ENCODE data around the gene PARD3.
"Not testable (repeated sequence)": the region's sequence is repeated elsewhere in the genome, so short reads cannot be mapped to it uniquely, and the experiment has no call there.

PARD3 gene

GRCh38 chr10:34757933-34758332 lies 57.2 kb downstream of the PARD3 start:
- H3F3A ChIP-seq (ENCODE audit: low read depth): 0 out of 2 replicates have a peak, but pooled peaks cover 5% of the 10 kb centered on the region
- TF ChIP-seq, protein P1, sequence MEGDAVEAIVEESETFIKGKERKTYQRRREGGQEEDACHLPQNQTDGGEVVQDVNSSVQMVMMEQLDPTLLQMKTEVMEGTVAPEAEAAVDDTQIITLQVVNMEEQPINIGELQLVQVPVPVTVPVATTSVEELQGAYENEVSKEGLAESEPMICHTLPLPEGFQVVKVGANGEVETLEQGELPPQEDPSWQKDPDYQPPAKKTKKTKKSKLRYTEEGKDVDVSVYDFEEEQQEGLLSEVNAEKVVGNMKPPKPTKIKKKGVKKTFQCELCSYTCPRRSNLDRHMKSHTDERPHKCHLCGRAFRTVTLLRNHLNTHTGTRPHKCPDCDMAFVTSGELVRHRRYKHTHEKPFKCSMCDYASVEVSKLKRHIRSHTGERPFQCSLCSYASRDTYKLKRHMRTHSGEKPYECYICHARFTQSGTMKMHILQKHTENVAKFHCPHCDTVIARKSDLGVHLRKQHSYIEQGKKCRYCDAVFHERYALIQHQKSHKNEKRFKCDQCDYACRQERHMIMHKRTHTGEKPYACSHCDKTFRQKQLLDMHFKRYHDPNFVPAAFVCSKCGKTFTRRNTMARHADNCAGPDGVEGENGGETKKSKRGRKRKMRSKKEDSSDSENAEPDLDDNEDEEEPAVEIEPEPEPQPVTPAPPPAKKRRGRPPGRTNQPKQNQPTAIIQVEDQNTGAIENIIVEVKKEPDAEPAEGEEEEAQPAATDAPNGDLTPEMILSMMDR (conservative IDR thresholded peaks at IDR 0.05; ENCODE audit: low read length): no peak
- no peak for TF ChIP-seq EZH2phosphoT487 (IDR thresholded peaks at IDR 0.05; ENCODE audit: borderline replicate concordance)
- no peaks in the 10 kb centered on the region for H3K9me3 ChIP-seq (ENCODE audit: insufficient read depth, low read depth, low read length)
- H3K4me3 ChIP-seq (ENCODE audit: low read length, poor library complexity, severe bottlenecking): no peak overlapping the region
- H3K36me3 ChIP-seq (ENCODE audit: insufficient read depth, low read length): no peaks in the 10 kb centered on the region
- peak overlapping the region; percentile 52 for H3K4me2 ChIP-seq (ENCODE audit: low read depth, low read length, poor library complexity, severe bottlenecking)
- H2AFZ ChIP-seq (ENCODE audit: low read length): no peak overlapping the region
- no peak overlapping the region for H3K9ac ChIP-seq (ENCODE audit: low read depth, low read length, poor library complexity, severe bottlenecking)
- H4K20me1 ChIP-seq (ENCODE audit: insufficient read depth, low read length, poor library complexity, severe bottlenecking): peaks cover 5% of the 10 kb centered on the region
- H3K4me1 ChIP-seq (ENCODE audit: insufficient read depth, low read length, poor library complexity, severe bottlenecking): peaks cover 32% of the 10 kb centered on the region
- H3K27me3 ChIP-seq (ENCODE audit: insufficient read depth, low read length, poor library complexity, severe bottlenecking): no peaks in the 10 kb centered on the region
- peaks cover 93% of the 10 kb centered on the region for H3K79me2 ChIP-seq (ENCODE audit: insufficient read depth, low read length)
- no peaks in the 10 kb centered on the region for H3K9me2 ChIP-seq (replicated peaks; ENCODE audit: low read depth, low read length)

- H3K36me3 ChIP-seq (ENCODE audit: insufficient read depth, low read length); H3K4me3 ChIP-seq (ENCODE audit: low read length, poor library complexity, severe bottlenecking); H3K9me2 ChIP-seq (replicated peaks; ENCODE audit: low read depth, low read length); H4K20me1 ChIP-seq (ENCODE audit: insufficient read depth, low read length, poor library complexity, severe bottlenecking); H3F3A ChIP-seq (ENCODE audit: low read depth); H3K4me2 ChIP-seq (ENCODE audit: low read depth, low read length, poor library complexity, severe bottlenecking); H3K9ac ChIP-seq (ENCODE audit: low read depth, low read length, poor library complexity, severe bottlenecking); H2AFZ ChIP-seq (ENCODE audit: low read length); H3K27me3 ChIP-seq (ENCODE audit: insufficient read depth, low read length, poor library complexity, severe bottlenecking); H3K9me3 ChIP-seq (ENCODE audit: insufficient read depth, low read depth, low read length): not testable (repeated sequence)
- peaks cover 38% of the 10 kb centered on the region for H3K4me1 ChIP-seq (ENCODE audit: insufficient read depth, low read length, poor library complexity, severe bottlenecking)
- peaks cover 92% of the 10 kb centered on the region for H3K79me2 ChIP-seq (ENCODE audit: insufficient read depth, low read length)
Observed at GRCh38 chr10:34757181-34757580, 57.9 kb downstream of the PARD3 start.

DNA sequence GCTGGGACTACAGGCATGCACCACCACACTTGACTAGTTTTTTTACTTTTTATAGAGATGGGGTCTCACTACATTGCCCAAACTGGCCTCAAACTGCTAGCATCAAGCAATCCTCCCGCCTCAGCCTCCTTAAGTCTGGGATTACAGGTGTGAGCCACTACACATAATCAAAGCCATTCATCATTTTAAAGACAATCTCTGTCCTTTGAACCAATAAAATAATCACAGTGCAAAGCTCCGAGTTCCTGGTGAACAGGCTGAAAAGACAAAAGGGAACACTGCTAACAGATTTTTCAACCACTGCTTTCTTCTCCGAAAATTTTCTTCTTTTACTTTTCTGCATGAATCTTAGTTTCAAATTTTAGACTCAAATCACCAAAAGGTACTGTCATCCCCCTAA lies 58.5 kb downstream of the PARD3 start:
- peaks cover 5% of the 10 kb centered on the region for H4K20me1 ChIP-seq (ENCODE audit: insufficient read depth, low read length, poor library complexity, severe bottlenecking)

More for the DNA sequence above, 58.5 kb downstream of the PARD3 start:
- H3K4me3 ChIP-seq (ENCODE audit: low read length, poor library complexity, severe bottlenecking): no peak overlapping the region
- H3K36me3 ChIP-seq (ENCODE audit: insufficient read depth, low read length): no peaks in the 10 kb centered on the region
- no peak overlapping the region for H2AFZ ChIP-seq (ENCODE audit: low read length)
- 0 out of 2 replicates have a peak, but pooled peaks cover 5% of the 10 kb centered on the region for H3F3A ChIP-seq (ENCODE audit: low read depth)
- no peaks in the 10 kb centered on the region for H3K9me2 ChIP-seq (replicated peaks; ENCODE audit: low read depth, low read length)
- no peaks in the 10 kb centered on the region for H3K9me3 ChIP-seq (ENCODE audit: insufficient read depth, low read depth, low read length)
- H3K79me2 ChIP-seq (ENCODE audit: insufficient read depth, low read length): peaks cover 90% of the 10 kb centered on the region
- no peaks in the 10 kb centered on the region for H3K27me3 ChIP-seq (ENCODE audit: insufficient read depth, low read length, poor library complexity, severe bottlenecking)
- H3K4me2 ChIP-seq (ENCODE audit: low read depth, low read length, poor library complexity, severe bottlenecking): no peak overlapping the region
- no peak for TF ChIP-seq EZH2phosphoT487 (IDR thresholded peaks at IDR 0.05; ENCODE audit: borderline replicate concordance)
- TF ChIP-seq, protein P1 (conservative IDR thresholded peaks at IDR 0.05; ENCODE audit: low read length): no peak
- no peak overlapping the region for H3K9ac ChIP-seq (ENCODE audit: low read depth, low read length, poor library complexity, severe bottlenecking)
- H3K4me1 ChIP-seq (ENCODE audit: insufficient read depth, low read length, poor library complexity, severe bottlenecking): peaks cover 38% of the 10 kb centered on the region

All from Loucy (cell line).